K562 (cell line): ENCODE measurements around the gene NUP214. TPM values are rescaled to one million over a fixed set of nuclear protein-coding genes. Genes with fewer than 3 reads are reported as not detected.

ENCODE experiments used
- ATAC-seq: fragments of 200-7000 bp; cut with Tn5 transposase; 3 replicates; pipeline ENCODE4 v1.9.1; 2020; ENCODE audit warnings: moderate library complexity
- BruUV-seq: library from RNA; stranded (reverse); fragments of 400-500 nt; replicated peaks from 2 replicates; lab custom pipeline; 2021; lab: Mats Ljungman, UMichigan
- CTCF ChIA-PET: fragments of 300-600 bp; formaldehyde crosslinking; extraction: SDS; loops from one replicate; lab custom pipeline; 2021; ENCODE audit warnings: low intra/inter-chr PET ratio; lab: Yijun Ruan, JAX
- POLR2A ChIA-PET: fragments of 300-600, 350-650 bp; sonication (Branson Sonifier 250); formaldehyde crosslinking; extraction: SDS; loops from one replicate; lab custom pipeline; 2021; ENCODE audit warnings: antibody characterized with exemption, inconsistent platforms; lab: Yijun Ruan, JAX
- DNase-seq, 4 experiments: peaks; one replicate each; pipeline versions ENCODE4 v3.0.0 to v3.0.0-alpha.2; 2011 to 2018; ENCODE audit warnings: low spot score in 3 of 4, mixed read lengths in 3 of 4; ENCODE audit errors: extremely low read depth in 1 of 4
- FAIRE-seq: peaks from 2 replicates; lab custom pipeline; 2011; peaks lifted over from hg19 to GRCh38; lab: Jason Lieb, UNC
- H2AFZ ChIP-seq: 2 replicates; pipeline ENCODE4 v1.6.0; 2011; ENCODE audit warnings: low read depth, low read length, control low read depth, inconsistent platforms
- H3K27ac ChIP-seq: fragments of 200-600 bp; 3 replicates; pipeline ENCODE4 v1.8.0; 2011; ENCODE audit warnings: low read depth, mild to moderate bottlenecking, control low read depth, inconsistent platforms, low read length, moderate library complexity, mixed read lengths; ENCODE audit errors: extremely low read depth
- H3K27me3 ChIP-seq, 2 experiments: fragments of 300-600 bp in 1 of 2; 2 replicates in 1 of 2; 3 replicates in 1 of 2; pipeline versions ENCODE4 v1.6.0 to v1.8.0; 2011; ENCODE audit warnings: inconsistent platforms in 2 of 2, low read length in 2 of 2, mild to moderate bottlenecking in 1 of 2, mixed read lengths in 1 of 2, moderate library complexity in 1 of 2; ENCODE audit not compliant: control insufficient read depth in 2 of 2, insufficient read depth in 2 of 2
- H3K36me3 ChIP-seq: fragments of 300-600 bp; 3 replicates; pipeline ENCODE4 v1.8.0; 2011; ENCODE audit warnings: mild to moderate bottlenecking, low read length, inconsistent platforms; ENCODE audit not compliant: control insufficient read depth, insufficient read depth
- H3K4me1 ChIP-seq, 2 experiments: fragments of 200-600 bp in 1 of 2; replicated peaks in 1 of 2; 2 replicates in 1 of 2; 3 replicates in 1 of 2; pipeline versions ENCODE4 v1.5.1 to v1.8.0; 2011; ENCODE audit warnings: inconsistent platforms in 2 of 2, low read length in 2 of 2, mild to moderate bottlenecking in 1 of 2, mixed read lengths in 1 of 2, moderate library complexity in 1 of 2; ENCODE audit not compliant: control insufficient read depth in 2 of 2, insufficient read depth in 2 of 2
- H3K4me2 ChIP-seq: 2 replicates; pipeline ENCODE4 v1.6.1; 2011; ENCODE audit warnings: low read length, control low read depth, inconsistent platforms, mixed read lengths; ENCODE audit not compliant: insufficient read depth
- H3K4me3 ChIP-seq: fragments of 200-600 bp; sonication (generic), shearing (Covaris generic); 2 replicates; pipeline ENCODE4 v1.5.1; 2016; ENCODE audit warnings: control low read depth, inconsistent platforms
- H3K79me2 ChIP-seq: fragments of 200-600 bp; 3 replicates; pipeline ENCODE4 v1.8.0; 2011; ENCODE audit warnings: low read length, inconsistent platforms; ENCODE audit not compliant: control insufficient read depth, insufficient read depth
- H3K9ac ChIP-seq, 2 experiments: 2 replicates each; pipeline versions ENCODE4 v1.6.0 to v1.6.1; 2011; ENCODE audit warnings: low read depth in 2 of 2, low read length in 2 of 2, control low read depth in 1 of 2, inconsistent platforms in 1 of 2, mild to moderate bottlenecking in 1 of 2, mixed read lengths in 1 of 2; ENCODE audit not compliant: insufficient read depth in 1 of 2
- H3K9me1 ChIP-seq: one replicate; pipeline ENCODE4 v1.6.0; 2011; ENCODE audit warnings: inconsistent platforms, mild to moderate bottlenecking, low read length, moderate library complexity; ENCODE audit not compliant: control insufficient read depth, insufficient read depth
- H3K9me3 ChIP-seq: replicated peaks from 2 replicates; pipeline ENCODE4 v1.5.1; 2011; ENCODE audit warnings: low read depth, low read length, inconsistent platforms; ENCODE audit not compliant: control insufficient read depth, insufficient read depth
- H4K20me1 ChIP-seq: replicated peaks from 2 replicates; pipeline ENCODE4 v1.6.1; 2011; ENCODE audit warnings: low read length, inconsistent platforms, mixed read lengths; ENCODE audit not compliant: control insufficient read depth, insufficient read depth
- BCL6 ChIP-seq: fragments of 250-450 bp; sonication (Bioruptor Pico); IDR thresholded peaks from 2 replicates; pipeline ENCODE4 v1.4.0; 2020
- ELK1 ChIP-seq: sonication (generic); formaldehyde crosslinking; IDR thresholded peaks from 2 replicates; pipeline ENCODE4 v1.8.1; 2022; ENCODE audit warnings: missing genetic modification reagents
- HLTF ChIP-seq: fragments of 450-650 bp; IDR thresholded peaks from 2 replicates; pipeline ENCODE4 v1.6.1; 2016
- HNRNPUL1 ChIP-seq: fragments of 200-400 bp; formaldehyde crosslinking; IDR thresholded peaks from 2 replicates; pipeline ENCODE4 v1.6.1; 2017; ENCODE audit warnings: low read length
- NCOA2 ChIP-seq, 2 experiments: fragments of 450-650 bp; IDR thresholded peaks; 2 replicates each; pipeline ENCODE4 v1.6.1; 2018; ENCODE audit warnings: mild to moderate bottlenecking in 2 of 2, moderate library complexity in 1 of 2; ENCODE audit not compliant: partially characterized antibody in 2 of 2
- NFIX ChIP-seq: fragments of 250-450 bp; sonication (Bioruptor Pico); IDR thresholded peaks from 2 replicates; pipeline ENCODE4 v1.4.0; 2020; ENCODE audit warnings: low read depth, mild to moderate bottlenecking, moderate library complexity
- NR1H2 ChIP-seq: sonication (generic); formaldehyde crosslinking; IDR thresholded peaks from 2 replicates; pipeline ENCODE4 v1.4.0; 2020; ENCODE audit warnings: mild to moderate bottlenecking, missing genetic modification reagents
- POLR2B ChIP-seq: fragments of 450-650 bp; IDR thresholded peaks from 2 replicates; pipeline ENCODE4 v1.6.1; 2018; ENCODE audit warnings: low read depth; ENCODE audit not compliant: partially characterized antibody
- PPARD ChIP-seq: fragments of 250-450 bp; sonication (Bioruptor Pico); IDR thresholded peaks from 2 replicates; pipeline ENCODE4 v1.8.0; 2022; ENCODE audit warnings: inconsistent platforms, mild to moderate bottlenecking, moderate library complexity
- RBFOX2 ChIP-seq: fragments of 200-400 bp; formaldehyde crosslinking; IDR thresholded peaks from 2 replicates; pipeline ENCODE4 v1.6.1; 2017; ENCODE audit warnings: low read depth, mild to moderate bottlenecking, low read length, moderate library complexity
- RBM34 ChIP-seq: fragments of 200-400 bp; formaldehyde crosslinking; IDR thresholded peaks from 2 replicates; pipeline ENCODE4 v1.6.1; 2018; ENCODE audit warnings: low read length, borderline replicate concordance; ENCODE audit not compliant: insufficient read depth
- SIN3B ChIP-seq: fragments of 450-650 bp; IDR thresholded peaks from 2 replicates; pipeline ENCODE4 v1.6.1; 2017; ENCODE audit warnings: low read depth, mild to moderate bottlenecking, moderate library complexity
- ZEB2 ChIP-seq: fragments of 450-650 bp; IDR thresholded peaks from 2 replicates; pipeline ENCODE4 v1.6.1; 2016
- ZFP1 ChIP-seq: fragments of 450-650 bp; formaldehyde crosslinking; IDR thresholded peaks from 2 replicates; pipeline ENCODE4 v1.4.0; 2020; ENCODE audit warnings: mild to moderate bottlenecking, mixed read lengths
- ZFP36 ChIP-seq: fragments of 150-350 bp; IDR thresholded peaks from 2 replicates; pipeline ENCODE4 v1.6.1; 2018; ENCODE audit warnings: low read length, low read depth; ENCODE audit not compliant: partially characterized antibody
- ZNF174 ChIP-seq: fragments of 250-450 bp; sonication (Bioruptor Pico); IDR thresholded peaks from 2 replicates; pipeline ENCODE4 v1.4.0; 2020; ENCODE audit warnings: mild to moderate bottlenecking
- ZNF197 ChIP-seq: fragments of 200-800 bp; sonication (Bioruptor generic); IDR thresholded peaks from 2 replicates; pipeline ENCODE4 v1.6.1; 2016; ENCODE audit warnings: low read depth, missing genetic modification characterization, missing compliant biosample characterization
- ZNF592 ChIP-seq: fragments of 450-650 bp; IDR thresholded peaks from 2 replicates; pipeline ENCODE4 v1.6.1; 2017; ENCODE audit warnings: antibody characterized with exemption, mild to moderate bottlenecking
- ZNF79 ChIP-seq: fragments of 250-450 bp; sonication (Bioruptor Pico); IDR thresholded peaks from 2 replicates; pipeline ENCODE4 v1.4.0; 2020; ENCODE audit warnings: low read depth, mild to moderate bottlenecking, moderate library complexity
- ZZZ3 ChIP-seq: fragments of 450-650 bp; IDR thresholded peaks from 2 replicates; pipeline ENCODE4 v1.6.1; 2016; ENCODE audit warnings: antibody characterized with exemption, mild to moderate bottlenecking, moderate library complexity
- WGBS: fragments of 100-300 bp; shearing (Covaris generic); methylation state at CpG from one replicate; pipeline ENCODE4 v1.1.6; 2016; ENCODE audit warnings: low coverage, mixed read lengths; ENCODE audit not compliant: insufficient coverage; ENCODE audit errors: missing lambda C conversion rate; 5-methylcytosine and 5-hydroxymethylcytosine counted together
- in situ Hi-C: fragments of 300-500 bp; cut with MboI; formaldehyde crosslinking; loops from 4 replicates; pipeline ENCODE4 v1.15.0; 2018; ENCODE audit warnings: inconsistent platforms, mixed read lengths
- intact Hi-C: fragments of 100-400 bp; cut with micrococcal nuclease; formaldehyde crosslinking; loops from 2 replicates; pipeline ENCODE4 v1.14.2; 2022
- polyA plus RNA-seq, 8 experiments: library from polyadenylated mRNA; depleted of rRNA in 4 of 8; stranded (reverse) in 5 of 8; unstranded in 3 of 8; fragments of >200 nt; fragmentation: Nextera tagmentation in 2 of 8; fragmentation: Illumina TruSeq in 1 of 8; extraction: Ambion mirVana in 2 of 8; extraction: Trizol in 1 of 8; gene quantifications; 2 replicates each; pipeline versions ENCODE4 v1.2.1 to v1.2.3, GENCODE V29; 2011 to 2014; ENCODE audit warnings: inconsistent platforms in 1 of 8, missing spikeins in 1 of 8
- total RNA-seq, 7 experiments: library from RNA; depleted of rRNA in 6 of 7; stranded (reverse); fragments of >200 nt in 6 of 7; fragmentation: Illumina TruSeq in 2 of 7; extraction: Trizol in 2 of 7; gene quantifications; 2 replicates each; pipeline versions ENCODE4 v1.2.1 to v1.2.3, GENCODE V29; 2011 to 2021; ENCODE audit warnings: low replicate concordance in 1 of 7

The NUP214 gene
- total and polyA plus RNA-seq, 9 of the 15 experiments (the other 6 are each of a cell fraction or from before 2014, with no cell fraction given), result 56.9 to 332 (median 97.1) TPM

DNA sequence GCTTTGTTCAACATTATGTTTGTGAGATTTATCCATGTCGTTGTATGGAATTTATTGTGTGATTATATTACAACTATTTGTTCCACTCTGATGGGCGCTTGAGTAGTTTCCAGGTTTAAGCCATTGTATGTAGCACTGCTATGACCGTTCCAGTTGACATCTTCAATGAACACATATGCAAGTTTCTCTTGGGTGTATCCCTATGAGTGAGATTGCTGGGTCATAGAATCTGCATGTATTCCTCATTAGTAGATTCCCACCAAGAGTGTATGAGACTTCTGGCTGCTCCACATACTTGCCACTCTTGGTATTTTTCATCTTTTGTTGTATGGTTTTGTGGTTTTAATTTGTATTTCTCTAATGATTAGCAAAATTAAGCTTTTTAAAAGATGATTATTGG is 22.9 kb downstream of the NUP214 start:
- intact Hi-C loops, result no loop called here
- FAIRE-seq (no peak), DNase-seq (no peak), ATAC-seq (0 out of 3 replicates have a peak, but pooled peaks have one; percentile 1)
- Histone ChIP-seq H3K79me2 (no peaks in the 10 kb centered on the region), H3K36me3 (peaks cover 99% of the 10 kb centered on the region), H4K20me1 (peaks cover 8% of the 10 kb centered on the region; the same call in 1 of the 2 replicates), H3K9ac (no peak overlapping the region), H2AFZ (no peak overlapping the region), H3K9me3 (no peaks in the 10 kb centered on the region), H3K27me3 (no peaks in the 10 kb centered on the region), H3K9me1 (no peaks in the 10 kb centered on the region), H3K4me3 (no peak overlapping the region), H3K4me1 (no peaks in the 10 kb centered on the region), H3K27ac (no peak overlapping the region), H3K4me2 (no peak overlapping the region)
- 93% methylated on average over 3 of the region's 3 CpGs for WGBS
- in situ Hi-C loops, result no loop called here
- ChIA-PET CTCF (interaction anchor here (0.6 kb wide), 1 partner anchor 11 kb away, joined by 5 read pairs; no protein-coding TSS in a partner anchor), POLR2A (interaction anchor here (1.1 to 22.5 kb wide), 8 partner anchors 5 to 85 kb away, joined by 4 to 583 read pairs (median 118); partner anchors contain the start of gene NUP214)
- BruUV-seq, result no TSS peak
- TF ChIP-seq ZFP1 (CRISPR knock-in tag) (no peak), PPARD (CRISPR knock-in tag) (no peak), ZFP36 (no peak), NR1H2 (CRISPR knock-in tag) (no peak), ZNF592 (no peak), HLTF (no peak), HNRNPUL1 (no peak), ZNF197 (CRISPR knock-in tag) (no peak), NCOA2 (IDR thresholded peaks at IDR 0.05; ENCODE audit: partially characterized antibody in 2 of 2) (no peak), ZNF174 (CRISPR knock-in tag) (no peak), ZNF79 (CRISPR knock-in tag) (no peak), ZZZ3 (no peak), ZEB2 (no peak), ELK1 (CRISPR knock-in tag) (no peak), RBM34 (no peak), SIN3B (no peak), RBFOX2 (no peak), BCL6 (CRISPR knock-in tag) (no peak), NFIX (CRISPR knock-in tag) (no peak), POLR2B (no peak)
